H1 (cell line): ENCODE measurements around the gene PHOSPHO2. TPM values are rescaled to one million over a fixed set of nuclear protein-coding genes. Genes with fewer than 3 reads are reported as not detected.

Source experiments
- CTCF ChIA-PET: fragments of 300-600 bp; sonication (Branson Sonifier 250); formaldehyde crosslinking; loops from one replicate; lab custom pipeline; 2021; ENCODE audit not compliant: partially characterized antibody; lab: Charles Lee
- POLR2A ChIA-PET: fragments of 300-600 bp; sonication (Branson Sonifier 250); formaldehyde crosslinking; loops from one replicate; lab custom pipeline; 2021; ENCODE audit warnings: inconsistent platforms; ENCODE audit not compliant: partially characterized antibody; lab: Charles Lee
- DNase-seq, 2 experiments: peaks; one replicate each; pipeline versions ENCODE4 v3.0.0 to v3.0.0-alpha.2; 2010 to 2022; ENCODE audit warnings: low spot score in 2 of 2, low read depth in 1 of 2, mixed read lengths in 1 of 2
- FAIRE-seq: peaks from 2 replicates; lab custom pipeline; 2011; peaks lifted over from hg19 to GRCh38; lab: Jason Lieb, UNC
- H2AFZ ChIP-seq: 2 replicates; pipeline ENCODE4 v1.8.1; 2012; ENCODE audit warnings: low read length, inconsistent platforms
- H2AK5ac ChIP-seq: 2 replicates; pipeline ENCODE4 v1.6.1; 2013; ENCODE audit warnings: low read depth, low read length
- H2BK120ac ChIP-seq: replicated peaks from 2 replicates; pipeline ENCODE3; 2013; ENCODE audit warnings: low read depth, low read length, inconsistent platforms
- H2BK12ac ChIP-seq: 2 replicates; pipeline ENCODE4 v1.6.1; 2013; ENCODE audit warnings: low read depth, low read length
- H2BK15ac ChIP-seq: 2 replicates; pipeline ENCODE4 v1.6.1; 2013; ENCODE audit warnings: low read length
- H2BK20ac ChIP-seq: 2 replicates; pipeline ENCODE4 v1.6.1; 2013; ENCODE audit warnings: low read length
- H2BK5ac ChIP-seq: 2 replicates; pipeline ENCODE4 v1.6.1; 2013; ENCODE audit warnings: low read depth, low read length
- H3K14ac ChIP-seq: 2 replicates; pipeline ENCODE4 v1.6.1; 2013; ENCODE audit warnings: inconsistent platforms; ENCODE audit not compliant: insufficient read length
- H3K18ac ChIP-seq: 2 replicates; pipeline ENCODE4 v1.6.1; 2013; ENCODE audit warnings: low read length; ENCODE audit errors: extremely low read depth
- H3K23ac ChIP-seq: 2 replicates; pipeline ENCODE4 v1.6.1; 2013; ENCODE audit warnings: inconsistent platforms; ENCODE audit not compliant: insufficient read length
- H3K23me2 ChIP-seq: 2 replicates; pipeline ENCODE4 v1.6.1; 2013; ENCODE audit warnings: low read depth, low read length
- H3K27ac ChIP-seq: 2 replicates; pipeline ENCODE4 v1.6.1; 2011; ENCODE audit warnings: low read depth, low read length, inconsistent platforms
- H3K27me3 ChIP-seq, 4 experiments: replicated peaks in 1 of 4; 1 replicate in 1 of 4; 2 replicates in 3 of 4; pipeline versions ENCODE4 v1.6.1 to v1.8.1; 2011 to 2013; ENCODE audit warnings: low read length in 3 of 4, mild to moderate bottlenecking in 3 of 4, inconsistent platforms in 2 of 4, mixed read lengths in 2 of 4, moderate library complexity in 1 of 4; ENCODE audit not compliant: control insufficient read depth in 3 of 4, insufficient read depth in 3 of 4; ENCODE audit errors: extremely low read depth in 1 of 4
- H3K36me3 ChIP-seq, 4 experiments: 2 replicates each; pipeline versions ENCODE4 v1.6.1 to v1.8.1; 2011 to 2013; ENCODE audit warnings: mild to moderate bottlenecking in 4 of 4, low read length in 3 of 4, moderate library complexity in 2 of 4, control low read depth in 1 of 4, inconsistent platforms in 1 of 4; ENCODE audit not compliant: insufficient read depth in 4 of 4, control insufficient read depth in 2 of 4
- H3K4ac ChIP-seq: replicated peaks from 2 replicates; pipeline ENCODE3; 2013; ENCODE audit warnings: low read length, low read depth, mixed read lengths, inconsistent platforms; ENCODE audit not compliant: insufficient read length
- H3K4me1 ChIP-seq, 4 experiments: replicated peaks in 1 of 4; 1 replicate in 1 of 4; 2 replicates in 3 of 4; pipeline versions ENCODE4 v1.6.1 to v1.8.1; 2011 to 2013; ENCODE audit warnings: low read length in 3 of 4, inconsistent platforms in 2 of 4, mixed read lengths in 1 of 4; ENCODE audit not compliant: insufficient read depth in 4 of 4, control insufficient read depth in 3 of 4
- H3K4me2 ChIP-seq, 2 experiments: 2 replicates each; pipeline versions ENCODE4 v1.6.1 to v1.8.1; 2011 to 2013; ENCODE audit warnings: low read depth in 2 of 2, low read length in 2 of 2, control low read depth in 1 of 2, inconsistent platforms in 1 of 2, mild to moderate bottlenecking in 1 of 2; ENCODE audit not compliant: insufficient read depth in 1 of 2
- H3K4me3 ChIP-seq, 4 experiments: fragments of 200-600, 300-600 bp in 1 of 4; sonication (generic), shearing (Covaris generic), sonication (Bioruptor Twin) in 1 of 4; 2 replicates each; pipeline versions ENCODE4 v1.5.1 to v1.8.1; 2011 to 2016; ENCODE audit warnings: low read length in 4 of 4, low read depth in 3 of 4, control low read depth in 2 of 4, inconsistent platforms in 2 of 4, mild to moderate bottlenecking in 2 of 4, mixed read lengths in 1 of 4, moderate library complexity in 1 of 4; ENCODE audit not compliant: insufficient read depth in 2 of 4; ENCODE audit errors: extremely low read depth in 1 of 4
- H3K56ac ChIP-seq: replicated peaks from 2 replicates; pipeline ENCODE3; 2013; ENCODE audit warnings: low read depth, mild to moderate bottlenecking, mixed read lengths, low read length, inconsistent platforms; ENCODE audit not compliant: insufficient read length
- H3K79me1 ChIP-seq: 2 replicates; pipeline ENCODE4 v1.6.1; 2013; ENCODE audit warnings: low read depth, low read length, control low read depth
- H3K79me2 ChIP-seq, 2 experiments: 2 replicates each; pipeline versions ENCODE4 v1.6.1 to v1.8.1; 2012 to 2013; ENCODE audit warnings: low read length in 2 of 2, mild to moderate bottlenecking in 2 of 2, inconsistent platforms in 1 of 2; ENCODE audit not compliant: insufficient read depth in 2 of 2, control insufficient read depth in 1 of 2
- H3K9ac ChIP-seq, 4 experiments: replicated peaks in 1 of 4; 1 replicate in 1 of 4; 2 replicates in 3 of 4; pipeline versions ENCODE4 v1.6.1 to v1.8.1; 2011 to 2013; ENCODE audit warnings: low read depth in 3 of 4, low read length in 3 of 4, control low read depth in 2 of 4, mild to moderate bottlenecking in 2 of 4, moderate library complexity in 2 of 4, inconsistent platforms in 1 of 4; ENCODE audit errors: extremely low read depth in 1 of 4
- H3K9me3 ChIP-seq, 2 experiments: 2 replicates each; pipeline versions ENCODE4 v1.6.1 to v1.8.1; 2012 to 2013; ENCODE audit warnings: mild to moderate bottlenecking in 2 of 2, moderate library complexity in 2 of 2, control low read depth in 1 of 2, inconsistent platforms in 1 of 2, low read depth in 1 of 2, low read length in 1 of 2, mixed read lengths in 1 of 2; ENCODE audit not compliant: insufficient read depth in 2 of 2
- H4K20me1 ChIP-seq, 2 experiments: replicated peaks in 1 of 2; 2 replicates each; pipeline versions ENCODE3 to v1.8.1; 2011 to 2013; ENCODE audit warnings: inconsistent platforms in 2 of 2, low read length in 2 of 2, mild to moderate bottlenecking in 1 of 2; ENCODE audit not compliant: insufficient read depth in 2 of 2, control insufficient read depth in 1 of 2
- H4K5ac ChIP-seq: 2 replicates; pipeline ENCODE4 v1.6.1; 2013; ENCODE audit warnings: low read length, low read depth, mixed read lengths, inconsistent platforms; ENCODE audit not compliant: insufficient read length
- H4K8ac ChIP-seq: 2 replicates; pipeline ENCODE4 v1.8.0; 2013; ENCODE audit warnings: mild to moderate bottlenecking, moderate library complexity, low read length, inconsistent platforms; ENCODE audit not compliant: insufficient read depth; ENCODE audit errors: extremely low read depth
- H4K91ac ChIP-seq: replicated peaks from 2 replicates; pipeline ENCODE3; 2013; ENCODE audit warnings: low read length, mixed read lengths, inconsistent platforms; ENCODE audit not compliant: insufficient read length
- BCL11A ChIP-seq, 2 experiments: IDR thresholded peaks; one replicate each; pipeline ENCODE4 v1.6.1; 2011; ENCODE audit warnings: low read depth in 2 of 2, low read length in 2 of 2, mild to moderate bottlenecking in 2 of 2
- CBX8 ChIP-seq: fragments of 300-800, 300-1000 bp; sonication (generic); IDR thresholded peaks from 2 replicates; pipeline ENCODE4 v1.7.1; 2016; ENCODE audit warnings: low read depth, low read length, borderline replicate concordance
- CEBPB ChIP-seq: IDR thresholded peaks from 2 replicates; pipeline ENCODE4 v1.6.1; 2012; ENCODE audit warnings: low read depth, low read length
- CREB1 ChIP-seq: IDR thresholded peaks from 2 replicates; pipeline ENCODE4 v1.6.1; 2012; ENCODE audit warnings: inconsistent platforms
- GTF2F1 ChIP-seq: IDR thresholded peaks from 2 replicates; pipeline ENCODE4 v1.6.1; 2012; ENCODE audit warnings: low read depth, low read length, improper control_type of control experiment, borderline replicate concordance
- KDM1A ChIP-seq: fragments of 200-600, 300-600 bp; sonication (generic); IDR thresholded peaks from 2 replicates; pipeline ENCODE4 v1.7.1; 2016; ENCODE audit warnings: mild to moderate bottlenecking, low read length, borderline replicate concordance
- TBP ChIP-seq: IDR thresholded peaks from 2 replicates; pipeline ENCODE4 v1.6.1; 2011; ENCODE audit warnings: low read depth, low read length, improper control_type of control experiment
- WGBS, 2 experiments: shearing (Covaris generic) in 1 of 2; methylation state at CpG; one replicate each; pipeline versions ENCODE4 v1.1.6 to v1.1.7; 2013 to 2015; ENCODE audit warnings: low lambda C conversion rate in 2 of 2, mixed read lengths in 2 of 2, inconsistent platforms in 1 of 2, low coverage in 1 of 2, missing lambda C conversion rate in 1 of 2; ENCODE audit not compliant: insufficient replicate concordance in 2 of 2, insufficient coverage in 1 of 2, insufficient read length in 1 of 2; ENCODE audit errors: extremely low coverage in 1 of 2, missing lambda C conversion rate in 1 of 2; 5-methylcytosine and 5-hydroxymethylcytosine counted together
- long read RNA-seq, 2 experiments: library from RNA in 1 of 2; library from capped mRNA in 1 of 2; stranded (forward); transcript quantifications; one replicate each; pipeline ENCODE4 v2.0.0, GENCODE V29; 2021; ENCODE audit warnings: inconsistent platforms in 1 of 2
- polyA minus RNA-seq, 3 experiments: library from RNA; depleted of rRNA, polyadenylated mRNA; stranded (reverse); fragments of >200 nt; gene quantifications; 1 replicate in 2 of 3; 2 replicates in 1 of 3; pipeline ENCODE4 v1.2.3, GENCODE V29; 2011
- polyA plus RNA-seq, 7 experiments: library from polyadenylated mRNA; depleted of rRNA in 3 of 7; stranded (reverse) in 5 of 7; unstranded in 2 of 7; fragments of >200 nt in 5 of 7; fragments of 200-250 nt in 2 of 7; gene quantifications; 1 replicate in 5 of 7; 2 replicates in 1 of 7; 4 replicates in 1 of 7; pipeline versions ENCODE4 v1.2.1 to v1.2.3, GENCODE V29; 2011 to 2013; ENCODE audit warnings: missing spikeins in 2 of 7, mixed read lengths in 2 of 7
- total RNA-seq: library from RNA; stranded (reverse); fragmentation: NEBNext Ultra II Directional; extraction: Animal tissue kit (Norgen Biotek cat#: 25700); gene quantifications from 2 replicates; pipeline ENCODE4 v1.2.1, GENCODE V29; 2021

PHOSPHO2 gene, protein sequence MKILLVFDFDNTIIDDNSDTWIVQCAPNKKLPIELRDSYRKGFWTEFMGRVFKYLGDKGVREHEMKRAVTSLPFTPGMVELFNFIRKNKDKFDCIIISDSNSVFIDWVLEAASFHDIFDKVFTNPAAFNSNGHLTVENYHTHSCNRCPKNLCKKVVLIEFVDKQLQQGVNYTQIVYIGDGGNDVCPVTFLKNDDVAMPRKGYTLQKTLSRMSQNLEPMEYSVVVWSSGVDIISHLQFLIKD
- total RNA-seq, result 8.5 and 9.5 TPM in 2 replicates
- 1.9 and 2.4 TPM in 2 replicates for polyA plus RNA-seq (2011; rRNA removed)
- 4.2 TPM for polyA plus RNA-seq (2011; cell fraction: cytosol; rRNA removed)
- 1.7 TPM for polyA plus RNA-seq (2011; cell fraction: nucleus; rRNA removed)
- 3.9 to 7.2 TPM (median 4.3 TPM) in 4 replicates for polyA plus RNA-seq (2012, experiment 1 of 2)
- polyA plus RNA-seq (2012, experiment 2 of 2), result 1.1 TPM
- polyA plus RNA-seq (2013, experiment 1 of 2), result 6.0 TPM
- polyA plus RNA-seq (2013, experiment 2 of 2), result 5.5 TPM
- 0.63 and 1.5 TPM in 2 replicates for polyA minus RNA-seq (2011; rRNA and poly(A)+ RNA removed)
- 4.0 TPM for polyA minus RNA-seq (2011; cell fraction: cytosol; rRNA and poly(A)+ RNA removed)
- 7.5 TPM for polyA minus RNA-seq (2011; cell fraction: nucleus; rRNA and poly(A)+ RNA removed)
- long read RNA-seq, experiment 1, partial matches to known transcripts, result 0 of 4 reads
- long read RNA-seq, experiment 1, other reads (novel, unspliced or antisense), result 2 of 4 reads
- long read RNA-seq, experiment 2, transcript PHOSPHO2-201 (4 exons, 1,125 nt), result major isoform, 9 of 13 reads
- long read RNA-seq, experiment 2, partial matches to known transcripts, result 1 of 13 reads
- long read RNA-seq, experiment 2, other reads (novel, unspliced or antisense), result 2 of 13 reads

DNA sequence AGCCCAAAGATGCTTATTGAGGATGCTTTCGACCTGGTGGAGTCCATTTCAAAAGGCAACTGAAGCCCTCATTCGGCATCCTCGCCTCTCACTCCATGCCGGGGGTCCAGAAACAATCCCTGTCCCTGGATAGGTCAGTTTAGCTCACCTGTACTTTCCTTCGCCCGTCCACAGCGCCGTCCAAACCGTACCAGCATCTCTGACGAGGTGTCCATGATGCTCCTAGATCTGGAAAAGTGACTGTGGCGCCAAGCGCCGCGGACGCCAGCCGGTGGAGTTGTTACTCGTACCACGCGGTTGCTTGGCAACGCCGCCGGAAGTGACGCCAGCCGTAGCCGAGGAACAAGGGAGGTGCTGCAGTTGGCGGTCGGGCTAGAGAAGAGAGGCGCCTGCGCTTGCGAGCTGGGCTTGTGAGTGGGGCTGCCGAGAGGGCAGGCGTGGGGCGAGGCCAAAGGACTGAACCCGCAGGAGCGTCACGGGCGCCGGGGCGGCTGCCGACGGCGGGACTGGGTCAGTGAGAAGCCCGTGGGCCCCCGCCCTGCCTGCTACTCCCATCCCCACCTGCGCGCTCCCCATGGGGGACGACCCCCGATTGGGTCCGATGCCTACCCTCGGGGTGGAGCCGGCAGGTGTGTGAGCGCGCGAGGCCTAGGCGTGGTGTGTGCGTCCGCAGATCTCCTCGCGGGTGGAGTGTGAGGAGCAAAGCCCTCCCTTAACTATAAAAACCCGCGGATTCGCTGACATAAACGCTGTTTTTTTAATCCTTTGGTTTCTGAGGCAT is at the start of gene PHOSPHO2, which contains the start of gene CFAP210:
PHOSPHO2 (plus strand) TSS at position 357 of the 781 bp plus-strand sequence. CDS start 6,503 bp downstream, outside the sequence.
CFAP210 (minus strand) TSS at position 293 of the 781 bp plus-strand sequence; CDS start at position 215, 78 bp downstream.
- Histone ChIP-seq H3K79me2 (no peaks in the 10 kb centered on the region), H3K56ac (peak within 1 kb of the TSS; percentile 60), H3K14ac (no peak within 1 kb of the TSS), H2BK20ac (no peak within 1 kb of the TSS), H3K9ac (peak within 1 kb of the TSS; percentile 63 to 92 (median 82)), H3K36me3 (peaks cover 0 to 17% (median 0%) of the 10 kb centered on the region in 4 experiments; a peak in 2 of 8 replicates), H3K4me3 (peak within 1 kb of the TSS; percentile 64 to 93 (median 78)), H3K4ac (no peak within 1 kb of the TSS), H4K8ac (peak within 1 kb of the TSS; percentile 89), H3K27ac (peak within 1 kb of the TSS; percentile 90), H3K23ac (no peak within 1 kb of the TSS), H3K9me3 (no peaks in the 10 kb centered on the region), H3K23me2 (peaks cover 5% of the 10 kb centered on the region), H3K79me1 (no peaks in the 10 kb centered on the region), H2BK12ac (peak within 1 kb of the TSS; percentile 55; the same call in 1 of the 2 replicates), H3K4me2 (peak within 1 kb of the TSS; percentile 66 to 98), H2AFZ (peak within 1 kb of the TSS; percentile 99), H4K20me1 (no peaks in the 10 kb centered on the region), H2AK5ac (no peak within 1 kb of the TSS), H2BK5ac (peak within 1 kb of the TSS; percentile 95), H2BK15ac (0 out of 2 replicates have a peak within 1 kb of the TSS, but pooled peaks have one; percentile 46), H3K4me1 (peaks cover 0 to 1% (median 0%) of the 10 kb centered on the region in 4 experiments; a peak in 1 of 7 replicates), H3K18ac (0 out of 2 replicates have a peak within 1 kb of the TSS, but pooled peaks have one; percentile 51), H4K5ac (peak within 1 kb of the TSS; percentile 94), H4K91ac (no peak within 1 kb of the TSS), H2BK120ac (no peak within 1 kb of the TSS), H3K27me3 (no peaks in the 10 kb centered on the region)
- ChIA-PET POLR2A (interaction anchor here (0.6 to 2.5 kb wide), 9 partner anchors 10 to 329 kb away, joined by 3 to 6 read pairs (median 4); partner anchors contain the start of gene KLHL23), CTCF (interaction anchor here (0.5 kb wide), 1 partner anchor 95 kb away, joined by 3 read pairs; no protein-coding TSS in a partner anchor)
- peak; percentile 70 to 98 for DNase-seq
- 1% methylated on average over 50 of the region's 63 CpGs; no CpG with 5 or more reads in 1 of the 2 experiments for WGBS, 2 experiments
- FAIRE-seq, result peak; percentile 83
- TF ChIP-seq KDM1A (no peak), GTF2F1 (0 out of 2 replicates have a peak, but pooled peaks have one; percentile 68), CEBPB (no peak), TBP (peak; percentile 47), CREB1 (peak; percentile 92), BCL11A (IDR thresholded peaks at IDR 0.05; ENCODE audit: low read depth in 2 of 2, low read length in 2 of 2) (no peak), CBX8 (no peak)
